Spleen (tissue), 11 donors: ENCODE data around the gene SMOC2. TPM values are rescaled to one million over a fixed set of nuclear protein-coding genes. Genes with fewer than 3 reads are reported as not detected.
"Not testable (repeated sequence)": the region's sequence is repeated elsewhere in the genome, so short reads cannot be mapped to it uniquely, and the experiment has no call there.

Experiments used
- DNase-seq: peaks from one replicate; pipeline ENCODE4 v3.0.0-alpha.2; 2020
- H3K27ac ChIP-seq, 8 donors: fragments of 200-600 bp; sonication (generic) in 7 of 8; 1 replicate in 4 of 8; 2 replicates in 4 of 8; pipeline versions ENCODE4 v1.5.0 to v1.8.0; 2016 to 2021; ENCODE audit warnings: inconsistent platforms in 4 of 8, mild to moderate bottlenecking in 4 of 8, moderate library complexity in 1 of 8
- H3K27me3 ChIP-seq, 7 donors: fragments of 200-600 bp; sonication (generic) in 6 of 7; replicated peaks in 1 of 7; 1 replicate in 4 of 7; 2 replicates in 3 of 7; pipeline versions ENCODE4 v1.5.0 to v1.8.0; 2016 to 2021; ENCODE audit warnings: inconsistent platforms in 3 of 7, mild to moderate bottlenecking in 1 of 7
- H3K36me3 ChIP-seq, 6 donors: fragments of 200-600 bp; sonication (generic) in 5 of 6; 1 replicate in 4 of 6; 2 replicates in 2 of 6; pipeline versions ENCODE4 v1.5.0 to v1.8.0; 2016 to 2021; ENCODE audit warnings: inconsistent platforms in 2 of 6
- H3K4me1 ChIP-seq, 6 donors: fragments of 200-600 bp; sonication (generic) in 5 of 6; 1 replicate in 3 of 6; 2 replicates in 3 of 6; pipeline versions ENCODE4 v1.5.0 to v1.8.0; 2016 to 2021; ENCODE audit warnings: inconsistent platforms in 3 of 6
- H3K4me3 ChIP-seq, 8 donors: fragments of 200-600 bp; sonication (generic) in 7 of 8; 1 replicate in 4 of 8; 2 replicates in 4 of 8; pipeline versions ENCODE4 v1.5.0 to v1.8.0; 2016 to 2021; ENCODE audit warnings: inconsistent platforms in 4 of 8, mild to moderate bottlenecking in 4 of 8, moderate library complexity in 2 of 8
- H3K9me3 ChIP-seq, 8 donors: fragments of 200-600 bp; sonication (generic) in 7 of 8; 1 replicate in 4 of 8; 2 replicates in 4 of 8; pipeline versions ENCODE4 v1.5.0 to v1.8.0; 2016 to 2021; ENCODE audit warnings: inconsistent platforms in 4 of 8
- POLR2A ChIP-seq, 3 donors: fragments of 450-650 bp; IDR thresholded peaks; one replicate each; pipeline ENCODE4 v1.5.1; 2017; ENCODE audit warnings: antibody characterized with exemption in 3 of 3, mild to moderate bottlenecking in 1 of 3
- POLR2AphosphoS5 ChIP-seq, 3 donors: sonication (generic); formaldehyde crosslinking; IDR thresholded peaks; one replicate each; pipeline ENCODE4 v1.5.1; 2017; ENCODE audit warnings: antibody characterized with exemption in 3 of 3
- WGBS, 5 donors: extraction: QIAGEN DNeasy Blood & Tissue Kit in 3 of 5; methylation state at CpG; one replicate each; pipeline versions ENCODE4 v1.1.5 to v1.1.7; 2013 to 2018; 5-methylcytosine and 5-hydroxymethylcytosine counted together
- intact Hi-C: fragments of 100-400 bp; cut with DNase I; formaldehyde crosslinking; loops from one replicate; pipeline ENCODE4 v1.15.0; 2023; ENCODE audit warnings: low total_unique reads
- polyA plus RNA-seq, 3 donors: library from polyadenylated mRNA; stranded (reverse); fragments of 200-250 nt; gene quantifications; one replicate each; pipeline ENCODE4 v1.2.1, GENCODE V29; 2013
- total RNA-seq, 7 donors: library from RNA; depleted of rRNA in 3 of 7; stranded (reverse); fragments of >200 nt in 3 of 7; fragmentation: NEBNext Ultra II Directional in 4 of 7; extraction: Animal tissue kit (Norgen Biotek cat#: 25700) in 4 of 7; gene quantifications; one replicate each; pipeline versions ENCODE4 v1.1.0 to v1.2.1, GENCODE V29; 2016 to 2021
- TF ChIP-seq, protein P1 (sequence below), 11 experiments: fragments of 200-600 bp in 7 of 11; fragments of 450-650 bp in 4 of 11; sonication (generic) in 4 of 11; IDR thresholded peaks in 8 of 11; conservative IDR thresholded peaks in 3 of 11; 1 replicate in 7 of 11; 2 replicates in 4 of 11; pipeline versions ENCODE4 v1.4.0 to v1.8.0; 2016 to 2021; ENCODE audit warnings: antibody characterized with exemption in 11 of 11, inconsistent platforms in 4 of 11, mild to moderate bottlenecking in 1 of 11
- donor health status: healthy with polysubstance abuse.
- donor health status: DM: no; HTN: no; CAD: no; lungs with moderate emphysema.
- donor health status: DM: no; HTN: no; CAD: no.
- donor health status: Bipolar disorder and iron deficiency.
- donor health status: healthy.
- donor health status: DM: no; HTN: no; CAD: no.
- donor health status: DM: yes; HTN: yes; CAD: no.

The SMOC2 gene
- total and polyA plus RNA-seq, 10 donors = 0.94 to 7.6 (median 1.8) TPM

DNA sequence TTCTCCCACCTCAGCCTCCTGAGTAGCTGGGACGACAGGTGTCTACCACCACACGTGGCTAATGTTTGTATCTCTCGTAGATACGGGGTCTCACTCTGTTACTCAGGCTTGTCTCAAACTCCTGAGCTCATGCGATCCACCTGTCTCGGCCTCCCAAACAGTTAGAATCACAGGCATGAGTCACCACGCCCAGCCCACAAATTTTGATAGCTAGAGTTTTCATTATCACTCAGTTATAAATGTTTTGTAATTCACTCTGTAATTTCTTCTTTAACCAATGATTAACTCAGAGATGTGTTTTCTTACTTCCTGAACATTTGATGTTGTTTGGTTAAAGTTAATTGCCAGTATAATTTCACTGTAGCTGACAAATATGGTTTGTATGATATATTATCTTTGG, 249.3 kb downstream of the SMOC2 start:
- H3K27me3 ChIP-seq = peaks cover 0 to 7% (median 0%) of the 10 kb centered on the region in 7 donors

GRCh38 chr6:168691774-168692173, 250.8 kb downstream of the SMOC2 start:
- H3K36me3 ChIP-seq = no peaks in the 10 kb centered on the region
- TF ChIP-seq, protein P1, sequence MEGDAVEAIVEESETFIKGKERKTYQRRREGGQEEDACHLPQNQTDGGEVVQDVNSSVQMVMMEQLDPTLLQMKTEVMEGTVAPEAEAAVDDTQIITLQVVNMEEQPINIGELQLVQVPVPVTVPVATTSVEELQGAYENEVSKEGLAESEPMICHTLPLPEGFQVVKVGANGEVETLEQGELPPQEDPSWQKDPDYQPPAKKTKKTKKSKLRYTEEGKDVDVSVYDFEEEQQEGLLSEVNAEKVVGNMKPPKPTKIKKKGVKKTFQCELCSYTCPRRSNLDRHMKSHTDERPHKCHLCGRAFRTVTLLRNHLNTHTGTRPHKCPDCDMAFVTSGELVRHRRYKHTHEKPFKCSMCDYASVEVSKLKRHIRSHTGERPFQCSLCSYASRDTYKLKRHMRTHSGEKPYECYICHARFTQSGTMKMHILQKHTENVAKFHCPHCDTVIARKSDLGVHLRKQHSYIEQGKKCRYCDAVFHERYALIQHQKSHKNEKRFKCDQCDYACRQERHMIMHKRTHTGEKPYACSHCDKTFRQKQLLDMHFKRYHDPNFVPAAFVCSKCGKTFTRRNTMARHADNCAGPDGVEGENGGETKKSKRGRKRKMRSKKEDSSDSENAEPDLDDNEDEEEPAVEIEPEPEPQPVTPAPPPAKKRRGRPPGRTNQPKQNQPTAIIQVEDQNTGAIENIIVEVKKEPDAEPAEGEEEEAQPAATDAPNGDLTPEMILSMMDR (IDR thresholded peaks at IDR 0.05 in 8 of 11, conservative IDR thresholded peaks at IDR 0.05 in 3 of 11) = no peak
- TF ChIP-seq POLR2A (IDR thresholded peaks at IDR 0.05) (no peak), POLR2AphosphoS5 (IDR thresholded peaks at IDR 0.05) (no peak)
- no peaks in the 10 kb centered on the region for H3K4me1 ChIP-seq
- 76 to 81% (median 77%) methylated on average over 7 of the region's 7 CpGs for WGBS, 5 donors
- intact Hi-C loops = no loop called here
- no peak overlapping the region for H3K27ac ChIP-seq
- no peak overlapping the region for H3K4me3 ChIP-seq
- peaks cover 0 to 5% (median 0%) of the 10 kb centered on the region in 8 donors for H3K9me3 ChIP-seq
- H3K27me3 ChIP-seq = no peaks in the 10 kb centered on the region
- no peak for DNase-seq

More for the DNA sequence above, 249.3 kb downstream of the SMOC2 start:
- Histone ChIP-seq H3K36me3 (no peaks in the 10 kb centered on the region), H3K9me3 (no peaks in the 10 kb centered on the region), H3K4me3 (no peak overlapping the region), H3K4me1 (no peaks in the 10 kb centered on the region), H3K27ac (no peak overlapping the region)
- 74 to 90% (median 87%) methylated on average over 7 of the region's 7 CpGs for WGBS, 5 donors
- TF ChIP-seq POLR2AphosphoS5 (IDR thresholded peaks at IDR 0.05) (no peak), POLR2A (IDR thresholded peaks at IDR 0.05) (no peak)
- TF ChIP-seq, protein P1 (IDR thresholded peaks at IDR 0.05 in 8 of 11, conservative IDR thresholded peaks at IDR 0.05 in 3 of 11) = no peak
- intact Hi-C loops = no loop called here
- no peak for DNase-seq

- Histone ChIP-seq H3K27me3 (no peaks in the 10 kb centered on the region), H3K4me1 (no peaks in the 10 kb centered on the region), H3K36me3 (no peaks in the 10 kb centered on the region), H3K9me3 (peaks cover 0 to 9% (median under 1%) of the 10 kb centered on the region in 8 donors), H3K4me3 (no peak overlapping the region), H3K27ac (no peak overlapping the region)
- DNase-seq = no peak
- 87 to 93% (median 90%) methylated on average over 34 of the region's 34 CpGs for WGBS, 5 donors
- intact Hi-C loops = no loop called here
- TF ChIP-seq POLR2A (IDR thresholded peaks at IDR 0.05) (no peak), POLR2AphosphoS5 (IDR thresholded peaks at IDR 0.05) (no peak)
- TF ChIP-seq, protein P1 (IDR thresholded peaks at IDR 0.05 in 8 of 11, conservative IDR thresholded peaks at IDR 0.05 in 3 of 11) = no peak
Measured at GRCh38 chr6:168692193-168692914, 251.4 kb downstream of the SMOC2 start.

GRCh38 chr6:168692915-168693257, 251.9 kb downstream of the SMOC2 start:
- intact Hi-C loops, H3K4me3 ChIP-seq, H3K27ac ChIP-seq, H3K4me1 ChIP-seq, H3K36me3 ChIP-seq, H3K27me3 ChIP-seq, DNase-seq: not testable (repeated sequence)
- peaks cover 0 to 14% (median 3%) of the 10 kb centered on the region in 8 donors for H3K9me3 ChIP-seq
- 87 to 100% (median 91%) methylated on average over 1 to 4 of the region's 12 CpGs for WGBS, 5 donors

GRCh38 chr6:168694797-168695196, 253.8 kb downstream of the SMOC2 start:
- H3K27ac ChIP-seq, H3K36me3 ChIP-seq, intact Hi-C loops, H3K27me3 ChIP-seq, H3K4me1 ChIP-seq, H3K4me3 ChIP-seq, DNase-seq: not testable (repeated sequence)
- WGBS, 5 donors = 62 to 75% (median 67%) methylated on average over 4 to 7 of the region's 15 CpGs
- peaks cover 0 to 21% (median 4%) of the 10 kb centered on the region in 8 donors for H3K9me3 ChIP-seq
